ENCODE data around the gene MTUS2.

DNA sequence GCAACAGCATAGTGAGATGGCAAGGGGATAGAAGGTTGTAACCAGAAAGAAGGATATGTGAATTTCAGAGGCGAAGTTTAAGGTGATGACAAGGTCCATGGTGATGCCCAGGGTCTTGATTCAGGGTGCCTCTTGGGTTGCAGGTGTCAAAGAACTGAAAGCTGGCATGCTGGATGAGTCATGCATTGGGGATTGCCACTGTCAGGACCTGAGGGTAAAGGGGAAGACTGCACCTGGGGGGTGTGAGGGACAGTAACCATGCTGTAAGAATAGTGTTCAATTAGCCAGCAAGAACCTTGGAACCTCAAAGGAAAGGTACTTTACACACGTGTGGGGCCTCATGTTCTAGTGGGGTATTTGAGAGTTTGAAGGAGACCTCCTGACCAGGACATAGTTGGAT lies 495.7 kb downstream of the MTUS2 start:
- TF ChIP-seq, protein P1, sequence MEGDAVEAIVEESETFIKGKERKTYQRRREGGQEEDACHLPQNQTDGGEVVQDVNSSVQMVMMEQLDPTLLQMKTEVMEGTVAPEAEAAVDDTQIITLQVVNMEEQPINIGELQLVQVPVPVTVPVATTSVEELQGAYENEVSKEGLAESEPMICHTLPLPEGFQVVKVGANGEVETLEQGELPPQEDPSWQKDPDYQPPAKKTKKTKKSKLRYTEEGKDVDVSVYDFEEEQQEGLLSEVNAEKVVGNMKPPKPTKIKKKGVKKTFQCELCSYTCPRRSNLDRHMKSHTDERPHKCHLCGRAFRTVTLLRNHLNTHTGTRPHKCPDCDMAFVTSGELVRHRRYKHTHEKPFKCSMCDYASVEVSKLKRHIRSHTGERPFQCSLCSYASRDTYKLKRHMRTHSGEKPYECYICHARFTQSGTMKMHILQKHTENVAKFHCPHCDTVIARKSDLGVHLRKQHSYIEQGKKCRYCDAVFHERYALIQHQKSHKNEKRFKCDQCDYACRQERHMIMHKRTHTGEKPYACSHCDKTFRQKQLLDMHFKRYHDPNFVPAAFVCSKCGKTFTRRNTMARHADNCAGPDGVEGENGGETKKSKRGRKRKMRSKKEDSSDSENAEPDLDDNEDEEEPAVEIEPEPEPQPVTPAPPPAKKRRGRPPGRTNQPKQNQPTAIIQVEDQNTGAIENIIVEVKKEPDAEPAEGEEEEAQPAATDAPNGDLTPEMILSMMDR (conservative IDR thresholded peaks at IDR 0.05; ENCODE audit: low read depth, low read length): no peak
- TF ChIP-seq EZH2 (IDR thresholded peaks at IDR 0.05; ENCODE audit: low read length, unreplicated experiment): no peak
